Vagina (tissue), 2 donors: ENCODE measurements around the gene RABGAP1L. TPM values are rescaled to one million over a fixed set of nuclear protein-coding genes. Genes with fewer than 3 reads are reported as not detected.

Experiments
- DNase-seq, 2 donors: peaks; one replicate each; pipeline ENCODE4 v3.0.0-alpha.2; 2017; ENCODE audit errors: extremely low spot score in 2 of 2
- H3K27ac ChIP-seq: fragments of 200-600 bp; sonication (generic); one replicate; pipeline ENCODE4 v1.5.1; 2019
- H3K27me3 ChIP-seq: fragments of 200-600 bp; sonication (generic); one replicate; pipeline ENCODE4 v1.5.1; 2019
- H3K36me3 ChIP-seq, 2 donors: fragments of 200-600 bp; sonication (generic); one replicate each; pipeline ENCODE4 v1.5.1; 2017 to 2019
- H3K4me1 ChIP-seq: fragments of 200-600 bp; sonication (generic); one replicate; pipeline ENCODE4 v1.5.1; 2019
- H3K4me3 ChIP-seq, 2 donors: fragments of 200-600 bp; sonication (generic); 1 replicate in 1 of 2; 2 replicates in 1 of 2; pipeline ENCODE4 v1.5.1; 2016 to 2019
- H3K9me3 ChIP-seq: fragments of 200-600 bp; sonication (generic); one replicate; pipeline ENCODE4 v1.5.1; 2019
- CTCF ChIP-seq, 3 experiments: fragments of 450-650 bp in 2 of 3; fragments of 200-600 bp in 1 of 3; sonication (generic) in 1 of 3; IDR thresholded peaks; one replicate each; pipeline ENCODE4 v1.5.1; 2017 to 2019; ENCODE audit warnings: antibody characterized with exemption in 3 of 3, mild to moderate bottlenecking in 2 of 3, moderate library complexity in 2 of 3
- POLR2A ChIP-seq, 2 donors: fragments of 450-650 bp; IDR thresholded peaks; one replicate each; pipeline ENCODE4 v1.6.1; 2017; ENCODE audit warnings: antibody characterized with exemption in 2 of 2, mild to moderate bottlenecking in 2 of 2, moderate library complexity in 2 of 2
- POLR2AphosphoS5 ChIP-seq, 2 donors: sonication (generic); formaldehyde crosslinking; IDR thresholded peaks; one replicate each; pipeline ENCODE4 v1.9.0; 2017; ENCODE audit warnings: antibody characterized with exemption in 2 of 2, mild to moderate bottlenecking in 2 of 2, low read depth in 1 of 2; ENCODE audit not compliant: insufficient read depth in 1 of 2
- intact Hi-C: fragments of 100-400 bp; cut with DNase I; formaldehyde crosslinking; loops from one replicate; pipeline ENCODE4 v1.15.1; 2023
- total RNA-seq: library from RNA; depleted of rRNA; stranded (reverse); fragments of >200 nt; gene quantifications from one replicate; pipeline ENCODE4 v1.2.3, GENCODE V29; 2016

RABGAP1L gene
- total RNA-seq, 1 donor from 2014 or later, result 40.0 TPM

DNA sequence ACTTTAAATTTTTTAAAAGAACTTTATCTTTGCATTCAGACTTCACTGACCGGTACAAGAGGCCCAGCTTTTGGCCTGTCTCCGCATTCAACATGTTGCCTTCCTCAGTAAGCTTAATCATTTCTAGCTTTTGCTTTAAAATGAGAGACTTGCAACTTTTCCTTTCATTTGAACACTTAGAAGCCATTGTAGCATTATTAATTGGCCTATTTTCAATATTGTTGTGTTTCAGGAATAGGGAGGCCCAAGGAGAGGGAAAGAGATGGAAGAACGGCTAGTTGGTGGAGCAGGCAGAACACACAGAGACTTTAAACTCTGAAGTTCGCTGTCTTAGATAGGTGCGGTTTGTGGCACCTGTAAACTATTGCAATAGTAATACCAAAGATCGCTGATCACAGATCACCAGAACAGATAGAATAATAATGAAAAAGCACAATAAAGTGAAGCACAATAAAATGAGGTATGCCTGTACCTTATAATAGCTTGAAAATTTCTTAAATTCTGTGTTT is 31.4 kb downstream of the RABGAP1L start:
- H3K4me1 ChIP-seq, result peaks cover 20% of the 10 kb centered on the region
- no peaks in the 10 kb centered on the region for H3K27me3 ChIP-seq
- H3K36me3 ChIP-seq, result no peaks in the 10 kb centered on the region
- no peak for TF ChIP-seq POLR2A (IDR thresholded peaks at IDR 0.05)
- H3K9me3 ChIP-seq, result no peaks in the 10 kb centered on the region
- no peak for DNase-seq
- H3K4me3 ChIP-seq, result no peak overlapping the region
- intact Hi-C loops, result no loop called here
- H3K27ac ChIP-seq, result no peak overlapping the region

- no peak overlapping the region for H3K4me3 ChIP-seq
- intact Hi-C loops, result no loop called here
- no peak for DNase-seq
- H3K9me3 ChIP-seq, result no peaks in the 10 kb centered on the region
- H3K36me3 ChIP-seq, result no peaks in the 10 kb centered on the region
- no peak for TF ChIP-seq POLR2AphosphoS5 (IDR thresholded peaks at IDR 0.05; ENCODE audit: insufficient read depth in 1 of 2, low read depth in 1 of 2)
- no peak for TF ChIP-seq POLR2A (IDR thresholded peaks at IDR 0.05)
- no peak for TF ChIP-seq CTCF (IDR thresholded peaks at IDR 0.05)
- no peaks in the 10 kb centered on the region for H3K27me3 ChIP-seq
- H3K27ac ChIP-seq, result no peak overlapping the region
- peaks cover 20% of the 10 kb centered on the region for H3K4me1 ChIP-seq
Observed at GRCh38 chr1:174191349-174191862, 32.1 kb downstream of the RABGAP1L start.

- no peak for TF ChIP-seq POLR2AphosphoS5 (IDR thresholded peaks at IDR 0.05; ENCODE audit: insufficient read depth in 1 of 2, low read depth in 1 of 2)
- no peak for TF ChIP-seq POLR2A (IDR thresholded peaks at IDR 0.05)
- H3K36me3 ChIP-seq, result no peaks in the 10 kb centered on the region
- intact Hi-C loops, result no loop called here
Observed at GRCh38 chr1:174194461-174194860, 35.1 kb downstream of the RABGAP1L start.

DNA sequence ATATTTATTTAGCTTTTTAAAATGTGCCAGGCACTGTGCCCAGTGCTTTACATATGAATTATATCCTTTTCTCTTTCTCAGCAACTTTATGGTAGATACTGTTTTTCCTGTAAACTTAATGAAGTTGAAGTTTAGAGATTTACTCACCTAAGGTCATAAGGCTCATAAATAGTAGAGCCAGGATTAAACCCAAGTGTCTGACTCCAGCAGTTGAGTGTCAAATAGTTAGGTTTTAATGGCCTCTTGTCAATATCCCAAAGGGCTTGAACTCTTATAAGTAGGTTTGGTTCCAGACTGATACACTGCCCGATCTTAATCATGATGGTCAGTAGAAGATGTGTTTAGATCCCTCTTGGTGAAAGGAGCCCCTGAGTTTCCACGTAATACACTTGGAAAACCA is 37.8 kb downstream of the RABGAP1L start:
- DNase-seq, result no peak
- Histone ChIP-seq H3K27ac (no peak overlapping the region), H3K4me1 (peaks cover 2% of the 10 kb centered on the region), H3K4me3 (no peak overlapping the region), H3K36me3 (no peaks in the 10 kb centered on the region), H3K9me3 (no peaks in the 10 kb centered on the region), H3K27me3 (no peaks in the 10 kb centered on the region)
- intact Hi-C loops, result no loop called here
- TF ChIP-seq CTCF (IDR thresholded peaks at IDR 0.05) (no peak), POLR2A (IDR thresholded peaks at IDR 0.05) (no peak), POLR2AphosphoS5 (IDR thresholded peaks at IDR 0.05; ENCODE audit: insufficient read depth in 1 of 2, low read depth in 1 of 2) (no peak)

More at GRCh38 chr1:174194461-174194860, 35.1 kb downstream of the RABGAP1L start:
- Histone ChIP-seq H3K27me3 (no peaks in the 10 kb centered on the region), H3K27ac (no peak overlapping the region), H3K4me3 (no peak overlapping the region), H3K9me3 (no peaks in the 10 kb centered on the region), H3K4me1 (peaks cover 20% of the 10 kb centered on the region)
- no peak for DNase-seq

- H3K4me3 ChIP-seq, result no peak overlapping the region
- no peak overlapping the region for H3K27ac ChIP-seq
- no peaks in the 10 kb centered on the region for H3K4me1 ChIP-seq
- H3K9me3 ChIP-seq, result no peaks in the 10 kb centered on the region
- intact Hi-C loops, result no loop called here
- TF ChIP-seq POLR2A (IDR thresholded peaks at IDR 0.05) (no peak), POLR2AphosphoS5 (IDR thresholded peaks at IDR 0.05; ENCODE audit: insufficient read depth in 1 of 2, low read depth in 1 of 2) (no peak), CTCF (IDR thresholded peaks at IDR 0.05) (no peak)
- DNase-seq, result no peak
- H3K36me3 ChIP-seq, result no peaks in the 10 kb centered on the region
- H3K27me3 ChIP-seq, result no peaks in the 10 kb centered on the region
Observed at GRCh38 chr1:174197547-174197946, 38.2 kb downstream of the RABGAP1L start.

DNA sequence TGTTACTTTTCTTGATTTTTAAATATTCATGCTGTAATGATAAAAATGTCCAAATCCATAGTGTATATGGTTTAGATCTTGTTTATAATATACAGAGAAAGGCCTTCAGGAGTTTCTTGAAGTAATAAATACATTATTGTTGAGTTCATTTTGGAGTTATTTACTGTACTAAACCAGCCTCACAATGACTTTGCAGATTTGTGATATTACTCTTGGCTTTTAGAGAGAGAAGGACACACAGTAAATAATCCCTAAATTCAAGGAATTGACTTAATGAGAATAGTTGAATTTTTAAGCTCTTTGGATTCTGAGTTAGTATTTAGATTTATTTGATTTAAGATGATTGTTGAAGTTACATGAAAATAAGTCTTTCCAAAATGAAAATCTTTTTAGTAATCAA is 38.9 kb downstream of the RABGAP1L start:
- Histone ChIP-seq H3K36me3 (no peaks in the 10 kb centered on the region), H3K4me1 (no peaks in the 10 kb centered on the region), H3K9me3 (no peaks in the 10 kb centered on the region), H3K4me3 (no peak overlapping the region), H3K27me3 (no peaks in the 10 kb centered on the region), H3K27ac (no peak overlapping the region)
- no peak for DNase-seq
- intact Hi-C loops, result no loop called here
- TF ChIP-seq POLR2A (IDR thresholded peaks at IDR 0.05), result no peak
- TF ChIP-seq CTCF (IDR thresholded peaks at IDR 0.05), result no peak
- TF ChIP-seq POLR2AphosphoS5 (IDR thresholded peaks at IDR 0.05; ENCODE audit: insufficient read depth in 1 of 2, low read depth in 1 of 2), result no peak
